ENCODE data around the gene MGAT3.

DNA sequence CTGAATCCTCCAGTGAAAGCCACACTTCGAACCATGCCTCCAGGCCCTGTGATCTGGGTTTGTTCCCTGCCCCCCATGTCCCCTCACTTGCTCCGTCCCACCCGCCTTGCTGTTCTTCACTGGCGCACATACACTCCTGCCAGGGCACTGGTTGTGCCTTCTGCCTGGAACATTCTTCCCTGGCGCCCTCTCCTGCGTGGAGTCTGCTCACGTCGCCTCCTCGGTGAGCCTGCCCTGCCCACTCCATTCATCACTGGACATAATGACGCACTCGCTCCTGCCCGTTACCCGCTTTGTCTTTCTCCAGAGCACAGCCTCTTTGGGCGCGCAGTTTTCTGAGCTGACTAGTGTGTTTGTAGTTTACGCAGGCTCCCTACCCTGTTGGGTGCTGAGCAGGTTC lies 24.2 kb downstream of the MGAT3 start:
- TF ChIP-seq, protein P1, sequence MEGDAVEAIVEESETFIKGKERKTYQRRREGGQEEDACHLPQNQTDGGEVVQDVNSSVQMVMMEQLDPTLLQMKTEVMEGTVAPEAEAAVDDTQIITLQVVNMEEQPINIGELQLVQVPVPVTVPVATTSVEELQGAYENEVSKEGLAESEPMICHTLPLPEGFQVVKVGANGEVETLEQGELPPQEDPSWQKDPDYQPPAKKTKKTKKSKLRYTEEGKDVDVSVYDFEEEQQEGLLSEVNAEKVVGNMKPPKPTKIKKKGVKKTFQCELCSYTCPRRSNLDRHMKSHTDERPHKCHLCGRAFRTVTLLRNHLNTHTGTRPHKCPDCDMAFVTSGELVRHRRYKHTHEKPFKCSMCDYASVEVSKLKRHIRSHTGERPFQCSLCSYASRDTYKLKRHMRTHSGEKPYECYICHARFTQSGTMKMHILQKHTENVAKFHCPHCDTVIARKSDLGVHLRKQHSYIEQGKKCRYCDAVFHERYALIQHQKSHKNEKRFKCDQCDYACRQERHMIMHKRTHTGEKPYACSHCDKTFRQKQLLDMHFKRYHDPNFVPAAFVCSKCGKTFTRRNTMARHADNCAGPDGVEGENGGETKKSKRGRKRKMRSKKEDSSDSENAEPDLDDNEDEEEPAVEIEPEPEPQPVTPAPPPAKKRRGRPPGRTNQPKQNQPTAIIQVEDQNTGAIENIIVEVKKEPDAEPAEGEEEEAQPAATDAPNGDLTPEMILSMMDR (IDR thresholded peaks at IDR 0.05), result no peak
- TF ChIP-seq POLR2A (IDR thresholded peaks at IDR 0.05), result no peak
